Cardiac fibroblast (primary cell): Measurements from ENCODE around the gene ITSN1.

Experiments
- DNase-seq, 2 donors: peaks; one replicate each; pipeline versions ENCODE4 v3.0.0 to v3.0.0-alpha.2; 2010; ENCODE audit warnings: low read depth in 2 of 2
- H3K4me3 ChIP-seq, 2 donors: replicated peaks in 1 of 2; 1 replicate in 1 of 2; 2 replicates in 1 of 2; pipeline ENCODE4 v1.5.1; 2011; ENCODE audit warnings: low read depth in 2 of 2, low read length in 2 of 2, mild to moderate bottlenecking in 2 of 2, moderate library complexity in 1 of 2
- CTCF ChIP-seq: IDR thresholded peaks from one replicate; pipeline ENCODE4 v1.5.1; 2011; ENCODE audit warnings: low read depth, mild to moderate bottlenecking, low read length, inconsistent platforms

The ITSN1 gene

DNA sequence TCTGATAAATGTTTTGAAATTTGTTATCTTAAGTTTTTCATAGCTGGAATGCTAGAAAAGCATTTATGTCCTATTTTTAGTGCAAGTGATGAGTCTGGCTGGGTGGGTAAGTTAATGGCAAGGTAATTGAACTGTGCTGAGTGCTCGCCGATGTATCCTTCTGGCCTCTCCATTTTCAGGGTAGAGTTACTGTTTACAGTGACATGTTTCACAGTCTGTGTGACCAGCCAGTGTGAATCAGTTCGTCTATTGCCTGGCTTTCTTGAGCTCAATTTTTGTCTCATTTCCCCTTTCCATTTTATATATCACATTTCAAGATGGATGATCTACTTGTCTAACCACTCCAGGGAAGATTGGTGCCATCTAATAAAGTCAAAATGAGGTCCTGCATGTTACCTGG, 44.1 kb downstream of the ITSN1 start:
- TF ChIP-seq CTCF, result no peak
- no peak overlapping the region for H3K4me3 ChIP-seq
- no peak for DNase-seq

DNA sequence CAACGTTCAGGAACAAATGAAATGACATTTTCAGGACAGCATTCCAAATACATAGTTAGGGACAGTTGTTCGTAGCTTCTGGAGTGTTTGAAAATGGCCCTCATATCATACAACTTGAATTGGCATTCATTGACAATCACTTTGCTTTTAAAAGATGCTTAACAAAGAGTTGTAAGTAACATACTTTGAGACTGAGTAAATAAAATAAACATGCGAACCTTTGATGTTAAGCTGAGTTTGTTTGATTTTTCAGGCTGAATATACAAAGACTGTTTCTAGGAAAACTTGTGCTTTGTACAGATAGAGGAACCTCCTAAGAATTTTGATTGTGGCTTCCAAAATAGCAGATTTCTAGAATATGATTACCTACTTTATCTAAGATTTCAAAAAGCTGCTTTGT, 45.3 kb downstream of the ITSN1 start:
- no peak for TF ChIP-seq CTCF
- DNase-seq, result no peak
- no peak overlapping the region for H3K4me3 ChIP-seq

DNA sequence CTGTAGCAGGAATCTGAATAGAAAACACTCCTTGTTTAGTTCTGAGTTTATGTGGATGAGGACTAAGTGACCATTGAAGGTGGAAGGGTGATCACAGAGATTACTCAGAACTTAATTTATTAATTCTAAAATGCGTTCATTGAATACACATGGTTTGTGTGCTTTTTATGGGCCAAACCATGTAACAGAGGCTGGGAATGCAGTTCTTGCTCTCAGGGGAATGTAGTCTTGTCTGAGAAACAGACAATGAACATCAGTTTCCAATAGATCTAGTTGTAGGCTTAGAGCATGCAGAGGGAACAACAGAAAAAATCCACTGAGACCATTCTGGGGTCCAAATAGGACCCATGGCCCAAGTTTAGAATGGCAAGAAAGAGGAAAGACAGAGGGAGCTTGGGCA, 46.1 kb downstream of the ITSN1 start:
- no peak overlapping the region for H3K4me3 ChIP-seq
- no peak for TF ChIP-seq CTCF
- peak in 1 of 2 donors; percentile 63 for DNase-seq

DNA sequence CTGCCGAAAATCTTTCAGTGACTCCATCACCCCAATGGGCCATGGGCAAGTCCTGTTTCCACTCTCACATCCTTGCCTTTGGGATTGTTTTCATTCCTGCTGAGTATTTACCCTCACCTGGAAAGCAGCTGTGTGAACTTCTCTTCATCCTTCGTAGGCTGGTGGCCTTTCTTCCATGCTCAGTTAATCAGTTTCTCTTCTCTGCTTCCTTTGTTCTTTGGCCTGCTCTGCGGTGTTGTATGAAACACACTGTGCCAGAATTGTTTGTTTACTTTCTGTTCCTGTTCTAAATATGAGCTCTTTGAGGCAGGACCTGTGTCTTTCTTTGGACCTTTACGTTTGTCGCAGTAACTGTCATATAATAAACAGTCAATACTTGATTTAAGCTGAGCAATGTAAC, 48.6 kb downstream of the ITSN1 start:
- TF ChIP-seq CTCF, result no peak
- H3K4me3 ChIP-seq, result no peak overlapping the region
- no peak for DNase-seq

DNA sequence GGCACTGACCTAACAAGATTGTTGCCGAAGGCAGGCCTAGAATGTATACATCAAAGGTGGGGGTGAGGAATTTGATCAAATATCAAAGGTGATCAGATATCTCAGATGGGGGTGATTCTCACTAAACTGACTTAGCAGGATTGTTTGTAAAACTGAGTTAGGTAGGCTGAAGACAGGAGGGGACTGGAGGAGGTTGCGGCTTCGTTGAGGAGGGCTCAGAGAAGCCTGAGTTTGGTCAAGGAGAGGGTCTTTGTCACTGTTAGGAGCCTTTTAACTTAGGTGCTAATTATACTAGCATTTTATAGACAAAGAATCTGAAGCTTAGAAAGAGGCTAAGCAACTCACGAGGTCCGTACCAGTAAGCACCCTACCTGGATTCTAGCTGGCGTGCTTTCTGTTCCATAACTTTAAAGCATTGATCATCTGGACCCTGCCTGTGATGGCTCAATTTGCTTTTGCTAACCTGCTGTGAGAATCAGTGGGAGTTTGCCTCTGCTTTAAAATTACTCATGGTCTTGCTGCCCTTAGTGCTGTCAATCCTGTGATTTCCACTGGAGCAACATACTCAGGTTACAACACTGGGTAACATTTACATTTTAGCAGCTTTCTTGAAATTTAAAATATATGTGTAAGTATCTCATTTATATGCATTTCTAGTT, 49.8 kb downstream of the ITSN1 start:
- no peak overlapping the region for H3K4me3 ChIP-seq
- TF ChIP-seq CTCF, result no peak
- DNase-seq, result no peak

DNA sequence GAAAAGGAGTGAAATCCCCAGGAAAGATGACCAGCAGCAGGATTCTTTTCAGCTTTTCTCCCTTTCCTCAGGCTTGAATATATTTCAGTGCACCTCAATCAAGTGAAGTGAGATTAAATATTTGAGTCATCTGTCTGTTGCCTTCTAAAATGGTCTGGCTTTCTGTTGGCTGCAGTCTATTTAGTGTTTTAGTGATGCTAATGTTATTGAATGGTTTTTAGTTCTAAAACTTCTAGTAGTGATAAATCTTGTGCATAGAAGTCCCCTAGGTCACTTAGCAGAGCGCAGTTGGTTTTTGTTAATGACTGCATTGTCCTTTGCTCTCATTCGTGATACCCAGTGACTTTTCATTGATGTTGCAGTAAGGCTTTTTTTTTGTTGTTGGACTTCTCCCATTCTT, 53.5 kb downstream of the ITSN1 start:
- TF ChIP-seq CTCF, result no peak
- DNase-seq, result no peak
- no peak overlapping the region for H3K4me3 ChIP-seq

- H3K4me3 ChIP-seq, result no peak overlapping the region
- DNase-seq, result no peak
- TF ChIP-seq CTCF, result no peak
These were observed 54.2 kb downstream of the ITSN1 start for GRCh38 chr21:33696465-33696864.
